Measurements from ENCODE around the gene ZNF526. TPM values are rescaled to one million over a fixed set of nuclear protein-coding genes. Genes with fewer than 3 reads are reported as not detected.
A peak's percentile ranks its signal among the peaks of the same experiment; 100 is the strongest.

The ZNF526 gene
- total and polyA plus RNA-seq, 9 of the 15 experiments (the other 6 are each of a cell fraction or from before 2014, with no cell fraction given): 1.3 to 17.9 (median 6.2) TPM

DNA sequence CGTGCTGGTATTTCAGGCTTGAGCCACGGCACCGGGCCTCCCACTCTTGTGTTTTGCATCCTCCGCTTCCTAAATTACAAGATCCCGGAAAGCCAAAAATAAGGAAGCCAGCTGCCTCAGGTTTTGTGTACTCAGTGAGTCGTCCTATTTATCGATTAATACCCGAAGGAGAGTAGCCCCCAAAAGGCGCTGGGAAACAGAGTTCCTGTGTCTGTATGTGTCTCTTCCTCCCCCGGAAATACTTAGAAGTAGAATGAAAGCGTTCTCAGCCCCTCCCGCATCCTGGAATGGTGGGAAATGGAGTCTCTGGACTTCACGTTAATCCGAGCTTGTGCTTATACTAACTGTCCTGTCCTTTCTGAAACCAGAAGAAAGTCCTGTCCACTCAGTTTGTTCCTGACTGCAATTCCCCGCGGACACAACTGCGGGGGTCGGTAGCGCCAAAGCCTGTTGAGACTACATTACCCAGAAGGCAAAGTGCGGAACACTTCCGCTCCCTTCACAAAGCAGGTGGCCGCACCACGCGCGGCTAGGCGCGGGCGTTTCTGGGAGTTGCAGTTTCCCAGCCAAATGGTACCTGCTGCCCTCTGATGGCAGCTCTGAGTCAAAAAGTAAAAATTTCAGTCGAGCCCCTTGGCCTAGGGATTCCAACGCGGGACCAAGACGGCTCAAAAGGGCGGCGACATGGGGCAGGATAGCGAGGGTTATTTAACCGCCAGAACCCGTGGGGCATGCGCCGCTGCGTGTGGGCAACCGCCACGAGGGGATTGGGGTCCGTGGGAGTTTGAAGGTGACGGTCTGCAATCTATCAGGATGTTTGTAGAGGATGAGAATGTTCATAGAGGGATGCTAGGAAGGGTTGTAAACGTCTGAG, 24.5 kb downstream of the ZNF526 start (continued):
- TF ChIP-seq, protein P1, sequence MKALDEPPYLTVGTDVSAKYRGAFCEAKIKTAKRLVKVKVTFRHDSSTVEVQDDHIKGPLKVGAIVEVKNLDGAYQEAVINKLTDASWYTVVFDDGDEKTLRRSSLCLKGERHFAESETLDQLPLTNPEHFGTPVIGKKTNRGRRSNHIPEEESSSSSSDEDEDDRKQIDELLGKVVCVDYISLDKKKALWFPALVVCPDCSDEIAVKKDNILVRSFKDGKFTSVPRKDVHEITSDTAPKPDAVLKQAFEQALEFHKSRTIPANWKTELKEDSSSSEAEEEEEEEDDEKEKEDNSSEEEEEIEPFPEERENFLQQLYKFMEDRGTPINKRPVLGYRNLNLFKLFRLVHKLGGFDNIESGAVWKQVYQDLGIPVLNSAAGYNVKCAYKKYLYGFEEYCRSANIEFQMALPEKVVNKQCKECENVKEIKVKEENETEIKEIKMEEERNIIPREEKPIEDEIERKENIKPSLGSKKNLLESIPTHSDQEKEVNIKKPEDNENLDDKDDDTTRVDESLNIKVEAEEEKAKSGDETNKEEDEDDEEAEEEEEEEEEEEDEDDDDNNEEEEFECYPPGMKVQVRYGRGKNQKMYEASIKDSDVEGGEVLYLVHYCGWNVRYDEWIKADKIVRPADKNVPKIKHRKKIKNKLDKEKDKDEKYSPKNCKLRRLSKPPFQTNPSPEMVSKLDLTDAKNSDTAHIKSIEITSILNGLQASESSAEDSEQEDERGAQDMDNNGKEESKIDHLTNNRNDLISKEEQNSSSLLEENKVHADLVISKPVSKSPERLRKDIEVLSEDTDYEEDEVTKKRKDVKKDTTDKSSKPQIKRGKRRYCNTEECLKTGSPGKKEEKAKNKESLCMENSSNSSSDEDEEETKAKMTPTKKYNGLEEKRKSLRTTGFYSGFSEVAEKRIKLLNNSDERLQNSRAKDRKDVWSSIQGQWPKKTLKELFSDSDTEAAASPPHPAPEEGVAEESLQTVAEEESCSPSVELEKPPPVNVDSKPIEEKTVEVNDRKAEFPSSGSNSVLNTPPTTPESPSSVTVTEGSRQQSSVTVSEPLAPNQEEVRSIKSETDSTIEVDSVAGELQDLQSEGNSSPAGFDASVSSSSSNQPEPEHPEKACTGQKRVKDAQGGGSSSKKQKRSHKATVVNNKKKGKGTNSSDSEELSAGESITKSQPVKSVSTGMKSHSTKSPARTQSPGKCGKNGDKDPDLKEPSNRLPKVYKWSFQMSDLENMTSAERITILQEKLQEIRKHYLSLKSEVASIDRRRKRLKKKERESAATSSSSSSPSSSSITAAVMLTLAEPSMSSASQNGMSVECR (CRISPR knock-in tag; IDR thresholded peaks at IDR 0.05): peak; percentile 31
- TF ChIP-seq HNRNPH1 (optimal IDR thresholded peaks at IDR 0.05; ENCODE audit: low read depth, low read length) (no peak), ZNF263 (CRISPR knock-in tag; IDR thresholded peaks at IDR 0.05; ENCODE audit: borderline replicate concordance) (no peak), CHCHD3 (CRISPR knock-in tag; IDR thresholded peaks at IDR 0.05) (no peak), ZNF609 (CRISPR knock-in tag; IDR thresholded peaks at IDR 0.05; ENCODE audit: borderline replicate concordance) (no peak), CUX1 (CRISPR knock-in tag; IDR thresholded peaks at IDR 0.05) (0 out of 2 replicates have a peak, but pooled peaks have one; percentile 34)
- TF ChIP-seq, protein P2, sequence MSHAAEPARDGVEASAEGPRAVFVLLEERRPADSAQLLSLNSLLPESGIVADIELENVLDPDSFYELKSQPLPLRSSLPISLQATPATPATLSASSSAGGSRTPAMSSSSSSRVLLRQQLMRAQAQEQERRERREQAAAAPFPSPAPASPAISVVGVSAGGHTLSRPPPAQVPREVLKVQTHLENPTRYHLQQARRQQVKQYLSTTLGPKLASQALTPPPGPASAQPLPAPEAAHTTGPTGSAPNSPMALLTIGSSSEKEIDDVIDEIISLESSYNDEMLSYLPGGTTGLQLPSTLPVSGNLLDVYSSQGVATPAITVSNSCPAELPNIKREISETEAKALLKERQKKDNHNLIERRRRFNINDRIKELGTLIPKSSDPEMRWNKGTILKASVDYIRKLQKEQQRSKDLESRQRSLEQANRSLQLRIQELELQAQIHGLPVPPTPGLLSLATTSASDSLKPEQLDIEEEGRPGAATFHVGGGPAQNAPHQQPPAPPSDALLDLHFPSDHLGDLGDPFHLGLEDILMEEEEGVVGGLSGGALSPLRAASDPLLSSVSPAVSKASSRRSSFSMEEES (CRISPR knock-in tag; IDR thresholded peaks at IDR 0.05): peak; percentile 22
- TF ChIP-seq, protein P3, sequence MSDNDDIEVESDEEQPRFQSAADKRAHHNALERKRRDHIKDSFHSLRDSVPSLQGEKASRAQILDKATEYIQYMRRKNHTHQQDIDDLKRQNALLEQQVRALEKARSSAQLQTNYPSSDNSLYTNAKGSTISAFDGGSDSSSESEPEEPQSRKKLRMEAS (CRISPR knock-in tag; IDR thresholded peaks at IDR 0.05): peak; percentile 78

Data from K562 (cell line).